HL-60 (cell line): ENCODE data around the gene COL7A1.

Experiments
- GABPA ChIP-seq: IDR thresholded peaks from 2 replicates; pipeline ENCODE4 v1.6.1; 2012; ENCODE audit warnings: low read depth
- POLR2AphosphoS5 ChIP-seq: IDR thresholded peaks from 2 replicates; pipeline ENCODE4 v1.6.1; 2012; ENCODE audit warnings: low read depth
- REST ChIP-seq: IDR thresholded peaks from 2 replicates; pipeline ENCODE4 v1.6.1; 2012; ENCODE audit warnings: low read depth; ENCODE audit not compliant: insufficient replicate concordance
- TF ChIP-seq, protein P1 (sequence below): IDR thresholded peaks from one replicate; pipeline ENCODE4 v1.5.1; 2011; ENCODE audit warnings: low read length, control low read depth, inconsistent platforms; ENCODE audit not compliant: insufficient read depth

GRCh38 chr3:48641396-48641795 is 46.3 kb upstream of the COL7A1 start:
- TF ChIP-seq, protein P1, sequence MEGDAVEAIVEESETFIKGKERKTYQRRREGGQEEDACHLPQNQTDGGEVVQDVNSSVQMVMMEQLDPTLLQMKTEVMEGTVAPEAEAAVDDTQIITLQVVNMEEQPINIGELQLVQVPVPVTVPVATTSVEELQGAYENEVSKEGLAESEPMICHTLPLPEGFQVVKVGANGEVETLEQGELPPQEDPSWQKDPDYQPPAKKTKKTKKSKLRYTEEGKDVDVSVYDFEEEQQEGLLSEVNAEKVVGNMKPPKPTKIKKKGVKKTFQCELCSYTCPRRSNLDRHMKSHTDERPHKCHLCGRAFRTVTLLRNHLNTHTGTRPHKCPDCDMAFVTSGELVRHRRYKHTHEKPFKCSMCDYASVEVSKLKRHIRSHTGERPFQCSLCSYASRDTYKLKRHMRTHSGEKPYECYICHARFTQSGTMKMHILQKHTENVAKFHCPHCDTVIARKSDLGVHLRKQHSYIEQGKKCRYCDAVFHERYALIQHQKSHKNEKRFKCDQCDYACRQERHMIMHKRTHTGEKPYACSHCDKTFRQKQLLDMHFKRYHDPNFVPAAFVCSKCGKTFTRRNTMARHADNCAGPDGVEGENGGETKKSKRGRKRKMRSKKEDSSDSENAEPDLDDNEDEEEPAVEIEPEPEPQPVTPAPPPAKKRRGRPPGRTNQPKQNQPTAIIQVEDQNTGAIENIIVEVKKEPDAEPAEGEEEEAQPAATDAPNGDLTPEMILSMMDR = no peak
- no peak for TF ChIP-seq GABPA
- no peak for TF ChIP-seq POLR2AphosphoS5
- no peak for TF ChIP-seq REST
